IMR-90 (cell line): ENCODE measurements around the gene SSH2.

ENCODE experiments used
- MXI1 ChIP-seq: IDR thresholded peaks from 2 replicates; pipeline ENCODE4 v1.6.1; 2012; ENCODE audit warnings: low read depth, mild to moderate bottlenecking, low read length, moderate library complexity, borderline replicate concordance
- NFE2L2 ChIP-seq: fragments of 150-350 bp; IDR thresholded peaks from 2 replicates; pipeline ENCODE4 v1.6.1; 2016; ENCODE audit warnings: low read depth, mild to moderate bottlenecking, low read length
- TF ChIP-seq, protein P1 (sequence below): conservative IDR thresholded peaks from 2 replicates; pipeline ENCODE4 v1.5.1; 2012; ENCODE audit warnings: mild to moderate bottlenecking, low read depth, low read length, improper control_type of control experiment

GRCh38 chr17:29612094-29612403 is 318.0 kb downstream of the SSH2 start:
- TF ChIP-seq, protein P1, sequence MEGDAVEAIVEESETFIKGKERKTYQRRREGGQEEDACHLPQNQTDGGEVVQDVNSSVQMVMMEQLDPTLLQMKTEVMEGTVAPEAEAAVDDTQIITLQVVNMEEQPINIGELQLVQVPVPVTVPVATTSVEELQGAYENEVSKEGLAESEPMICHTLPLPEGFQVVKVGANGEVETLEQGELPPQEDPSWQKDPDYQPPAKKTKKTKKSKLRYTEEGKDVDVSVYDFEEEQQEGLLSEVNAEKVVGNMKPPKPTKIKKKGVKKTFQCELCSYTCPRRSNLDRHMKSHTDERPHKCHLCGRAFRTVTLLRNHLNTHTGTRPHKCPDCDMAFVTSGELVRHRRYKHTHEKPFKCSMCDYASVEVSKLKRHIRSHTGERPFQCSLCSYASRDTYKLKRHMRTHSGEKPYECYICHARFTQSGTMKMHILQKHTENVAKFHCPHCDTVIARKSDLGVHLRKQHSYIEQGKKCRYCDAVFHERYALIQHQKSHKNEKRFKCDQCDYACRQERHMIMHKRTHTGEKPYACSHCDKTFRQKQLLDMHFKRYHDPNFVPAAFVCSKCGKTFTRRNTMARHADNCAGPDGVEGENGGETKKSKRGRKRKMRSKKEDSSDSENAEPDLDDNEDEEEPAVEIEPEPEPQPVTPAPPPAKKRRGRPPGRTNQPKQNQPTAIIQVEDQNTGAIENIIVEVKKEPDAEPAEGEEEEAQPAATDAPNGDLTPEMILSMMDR: no peak
- TF ChIP-seq MXI1 (no peak), NFE2L2 (no peak)
